Neural cell (in vitro differentiated cells): Measurements from ENCODE around the gene LGALSL. TPM values are rescaled to one million over a fixed set of nuclear protein-coding genes. Genes with fewer than 3 reads are reported as not detected.

ENCODE experiments used
- H2AFZ ChIP-seq: fragments of 200-600, 300-800 bp; sonication (generic), shearing (Covaris generic); 2 replicates; pipeline ENCODE4 v1.6.0; 2014; ENCODE audit warnings: low read depth, mild to moderate bottlenecking, antibody characterized with exemption, low read length, moderate library complexity
- H3F3A ChIP-seq: fragments of 200-600 bp; shearing (Covaris generic); 2 replicates; pipeline ENCODE4 v1.6.1; 2016; ENCODE audit warnings: mild to moderate bottlenecking, moderate library complexity, mixed read lengths, antibody characterized with exemption, low read length; ENCODE audit not compliant: insufficient read depth, poor library complexity, severe bottlenecking
- H3K27ac ChIP-seq: fragments of 200-600, 300-800 bp; sonication (generic), shearing (Covaris generic); 2 replicates; pipeline ENCODE4 v1.5.1; 2014; ENCODE audit warnings: mild to moderate bottlenecking, low read length, moderate library complexity
- H3K27me3 ChIP-seq: fragments of 300-800, 200-600 bp; sonication (generic), shearing (Covaris generic); 2 replicates; pipeline ENCODE4 v1.6.0; 2014; ENCODE audit warnings: mild to moderate bottlenecking, low read depth, low read length, moderate library complexity; ENCODE audit not compliant: insufficient read depth
- H3K36me3 ChIP-seq: fragments of 300-800, 200-600 bp; sonication (generic), shearing (Covaris generic); 2 replicates; pipeline ENCODE4 v1.5.1; 2014; ENCODE audit warnings: mild to moderate bottlenecking, antibody characterized with exemption, low read length, moderate library complexity; ENCODE audit not compliant: insufficient read depth
- H3K4me2 ChIP-seq: fragments of 300-800, 200-600 bp; sonication (generic), shearing (Covaris generic); 2 replicates; pipeline ENCODE4 v1.6.0; 2014; ENCODE audit warnings: mild to moderate bottlenecking, low read length
- H3K4me3 ChIP-seq: fragments of 300-800, 200-600 bp; sonication (generic), shearing (Covaris generic); 2 replicates; pipeline ENCODE4 v1.5.1; 2014; ENCODE audit warnings: mild to moderate bottlenecking, low read length, moderate library complexity
- H3K79me2 ChIP-seq: fragments of 200-600 bp; shearing (Covaris generic); replicated peaks from 2 replicates; pipeline ENCODE4 v1.6.0; 2014; ENCODE audit warnings: mild to moderate bottlenecking, low read length, moderate library complexity; ENCODE audit not compliant: insufficient read depth
- H3K9ac ChIP-seq: fragments of 300-800, 200-600 bp; sonication (generic), shearing (Covaris generic); 2 replicates; pipeline ENCODE4 v1.6.1; 2016; ENCODE audit warnings: mild to moderate bottlenecking, low read length, mixed read lengths
- H3K9me2 ChIP-seq: fragments of 200-600 bp; shearing (Covaris generic); 2 replicates; pipeline ENCODE4 v1.6.1; 2016; ENCODE audit warnings: mild to moderate bottlenecking, low read length, mixed read lengths; ENCODE audit not compliant: insufficient read depth
- H3K9me3 ChIP-seq: fragments of 200-600, 300-800 bp; sonication (generic), shearing (Covaris generic); 2 replicates; pipeline ENCODE4 v1.6.1; 2016; ENCODE audit warnings: mild to moderate bottlenecking, mixed run types, low read length, moderate library complexity, mixed read lengths
- H4K20me1 ChIP-seq: fragments of 200-600 bp; shearing (Covaris generic); 2 replicates; pipeline ENCODE4 v1.6.1; 2016; ENCODE audit warnings: mild to moderate bottlenecking, mixed run types; ENCODE audit not compliant: insufficient read depth
- CTCF ChIP-seq: fragments of 450-650 bp; IDR thresholded peaks from 2 replicates; pipeline ENCODE4 v1.5.1; 2014; ENCODE audit warnings: antibody characterized with exemption, mild to moderate bottlenecking, moderate library complexity; ENCODE audit not compliant: poor library complexity, severe bottlenecking
- EP300 ChIP-seq: fragments of 450-650 bp; conservative IDR thresholded peaks from 2 replicates; pipeline ENCODE4 v1.6.1; 2014; ENCODE audit warnings: antibody characterized with exemption, mild to moderate bottlenecking, moderate library complexity; ENCODE audit not compliant: poor library complexity, severe bottlenecking
- EZH2 ChIP-seq: fragments of 200-600, 300-800 bp; shearing (Covaris generic), sonication (generic); IDR thresholded peaks from 2 replicates; pipeline ENCODE4 v1.6.1; 2014; ENCODE audit warnings: antibody characterized with exemption, low read length, borderline replicate concordance, mild to moderate bottlenecking; ENCODE audit not compliant: insufficient read depth, poor library complexity, severe bottlenecking
- MXI1 ChIP-seq: fragments of 450-650 bp; conservative IDR thresholded peaks from 2 replicates; pipeline ENCODE4 v1.6.1; 2014; ENCODE audit warnings: antibody characterized with exemption, mild to moderate bottlenecking; ENCODE audit not compliant: poor library complexity, severe bottlenecking
- POLR2AphosphoS5 ChIP-seq: IDR thresholded peaks from 2 replicates; pipeline ENCODE4 v1.6.1; 2012
- RAD21 ChIP-seq: fragments of 450-650 bp; conservative IDR thresholded peaks from 2 replicates; pipeline ENCODE4 v1.6.1; 2014; ENCODE audit warnings: antibody characterized with exemption, mild to moderate bottlenecking, moderate library complexity
- REST ChIP-seq: IDR thresholded peaks from 2 replicates; pipeline ENCODE4 v1.6.1; 2012; ENCODE audit warnings: borderline replicate concordance
- SMC3 ChIP-seq: fragments of 450-650 bp; conservative IDR thresholded peaks from 2 replicates; pipeline ENCODE4 v1.6.1; 2014; ENCODE audit warnings: antibody characterized with exemption, mild to moderate bottlenecking, moderate library complexity; ENCODE audit not compliant: poor library complexity
- TAF1 ChIP-seq: IDR thresholded peaks from 2 replicates; pipeline ENCODE4 v1.6.1; 2012; ENCODE audit warnings: low read depth
- polyA plus RNA-seq: library from polyadenylated mRNA; depleted of rRNA; stranded (reverse); fragments of >200 nt; gene quantifications from 2 replicates; pipeline ENCODE4 v1.2.3, GENCODE V29; 2014

Gene LGALSL
- polyA plus RNA-seq, 1 donor from 2014 or later = 43.6 TPM

- Histone ChIP-seq H3K9ac (no peak overlapping the region), H3K79me2 (no peaks in the 10 kb centered on the region), H3K27ac (no peak overlapping the region), H2AFZ (no peak overlapping the region), H3K27me3 (no peaks in the 10 kb centered on the region), H3K4me2 (no peak overlapping the region), H3K9me3 (no peaks in the 10 kb centered on the region), H3K4me3 (no peak overlapping the region), H4K20me1 (no peaks in the 10 kb centered on the region), H3K9me2 (no peaks in the 10 kb centered on the region), H3F3A (no peaks in the 10 kb centered on the region), H3K36me3 (no peaks in the 10 kb centered on the region)
- TF ChIP-seq CTCF (no peak), POLR2AphosphoS5 (no peak), MXI1 (no peak), REST (no peak), SMC3 (no peak), EZH2 (no peak), EP300 (no peak), TAF1 (no peak), RAD21 (no peak)
Measured at GRCh38 chr2:64422466-64422865, 31.5 kb upstream of the LGALSL start.

- no peak for TF ChIP-seq POLR2AphosphoS5
- TF ChIP-seq RAD21 = no peak
- TF ChIP-seq SMC3 = no peak
- TF ChIP-seq EZH2 = no peak
- no peak for TF ChIP-seq CTCF
- TF ChIP-seq REST = no peak
- Histone ChIP-seq H3K9me2 (no peaks in the 10 kb centered on the region), H3K9me3 (no peaks in the 10 kb centered on the region), H4K20me1 (no peaks in the 10 kb centered on the region), H3K27ac (no peak overlapping the region), H3K36me3 (no peaks in the 10 kb centered on the region), H3K27me3 (no peaks in the 10 kb centered on the region), H3K4me2 (no peak overlapping the region), H3F3A (no peaks in the 10 kb centered on the region), H3K9ac (no peak overlapping the region), H3K4me3 (no peak overlapping the region), H3K79me2 (no peaks in the 10 kb centered on the region), H2AFZ (no peak overlapping the region)
Measured at GRCh38 chr2:64423303-64423702, 30.7 kb upstream of the LGALSL start.
